ENCODE measurements around the gene DRD1. TPM values are rescaled to one million over a fixed set of nuclear protein-coding genes. Genes with fewer than 3 reads are reported as not detected.
"Not testable (repeated sequence)": the region's sequence is repeated elsewhere in the genome, so short reads cannot be mapped to it uniquely, and the experiment has no call there.

Gene DRD1
- total RNA-seq, 1 experiment from 2014 or later, result not detected

- DNase-seq (ENCODE audit: extremely low read depth, low read depth), result no peak
Observed at GRCh38 chr5:175434800-175435199, 9.2 kb downstream of the DRD1 start.

- DNase-seq (ENCODE audit: extremely low read depth, low read depth), result no peak
Observed at GRCh38 chr5:175427762-175428161, 16.2 kb downstream of the DRD1 start.

GRCh38 chr5:175424594-175424993, 19.4 kb downstream of the DRD1 start:
- not testable (repeated sequence) for DNase-seq (ENCODE audit: extremely low read depth, low read depth)

- DNase-seq (ENCODE audit: extremely low read depth, low read depth), result no peak
Observed at GRCh38 chr5:175422058-175422457, 21.9 kb downstream of the DRD1 start.

GRCh38 chr5:175420383-175420782, 23.6 kb downstream of the DRD1 start:
- DNase-seq (ENCODE audit: extremely low read depth, low read depth), result no peak

GRCh38 chr5:175418251-175418650, 25.7 kb downstream of the DRD1 start:
- no peak for DNase-seq (ENCODE audit: extremely low read depth, low read depth)

- no peak for DNase-seq (ENCODE audit: extremely low read depth, low read depth)
Observed at GRCh38 chr5:175417384-175417783, 26.6 kb downstream of the DRD1 start.

GRCh38 chr5:175415303-175415702, 28.7 kb downstream of the DRD1 start:
- no peak for DNase-seq (ENCODE audit: extremely low read depth, low read depth)

- no peak for DNase-seq (ENCODE audit: extremely low read depth, low read depth)
Observed at GRCh38 chr5:175410926-175411325, 33.1 kb downstream of the DRD1 start.

- no peak for DNase-seq (ENCODE audit: extremely low read depth, low read depth)
Observed at GRCh38 chr5:175406300-175406699, 37.7 kb downstream of the DRD1 start.

- DNase-seq (ENCODE audit: extremely low read depth, low read depth), result not testable (repeated sequence)
Observed at GRCh38 chr5:175397590-175398297, 46.2 kb downstream of the DRD1 start.

GRCh38 chr5:175395430-175395829, 48.6 kb downstream of the DRD1 start:
- not testable (repeated sequence) for DNase-seq (ENCODE audit: extremely low read depth, low read depth)

- no peak for DNase-seq (ENCODE audit: extremely low read depth, low read depth)
Observed at GRCh38 chr5:175394601-175395000, 49.4 kb downstream of the DRD1 start.

GRCh38 chr5:175393897-175394296, 50.1 kb downstream of the DRD1 start:
- no peak for DNase-seq (ENCODE audit: extremely low read depth, low read depth)

GRCh38 chr5:175392236-175392635, 51.7 kb downstream of the DRD1 start:
- no peak for DNase-seq (ENCODE audit: extremely low read depth, low read depth)

GRCh38 chr5:175390352-175391083, 53.5 kb downstream of the DRD1 start:
- no peak for DNase-seq (ENCODE audit: extremely low read depth, low read depth)

Other genes with a start within 250 kb of the DRD1 start
- gene SFXN1, start 34.4 kb upstream of the DRD1 start, total RNA-seq (2014; rRNA removed; shearing (Covaris generic)), result 105 and 114 TPM in 2 replicates
- gene HRH2, start 213.9 kb upstream of the DRD1 start, total RNA-seq (2014; rRNA removed; shearing (Covaris generic)), result not detected in 2 replicates

Measured in NCI-H460 (cell line).